IMR-90 (cell line): Measurements from ENCODE around the gene HEBP1. TPM values are rescaled to one million over a fixed set of nuclear protein-coding genes. Genes with fewer than 3 reads are reported as not detected.

Source experiments
- ATAC-seq: fragments of 200-7000 bp; cut with Tn5 transposase; 2 replicates; pipeline ENCODE4 v1.9.1; 2020; ENCODE audit warnings: low read depth, mild to moderate bottlenecking, moderate library complexity
- BruUV-seq: library from RNA; stranded (reverse); fragments of 400-500 nt; replicated peaks from 2 replicates; lab custom pipeline; 2021; lab: Mats Ljungman, UMichigan
- CTCF ChIA-PET: fragments of 300-600 bp; formaldehyde crosslinking; extraction: SDS; loops from one replicate; lab custom pipeline; 2021; ENCODE audit warnings: antibody characterized with exemption; lab: Yijun Ruan, JAX
- POLR2A ChIA-PET: fragments of 300-600 bp; sonication (Branson Sonifier 250); formaldehyde crosslinking; loops from one replicate; lab custom pipeline; 2022; ENCODE audit warnings: antibody characterized with exemption; ENCODE audit not compliant: unreplicated experiment; lab: Charles Lee
- DNase-seq: peaks from one replicate; pipeline ENCODE4 v3.0.0; 2013
- H2AFZ ChIP-seq: replicated peaks from 2 replicates; pipeline ENCODE3; 2013; ENCODE audit warnings: low read length, mild to moderate bottlenecking; ENCODE audit not compliant: poor library complexity
- H2AK5ac ChIP-seq: 2 replicates; pipeline ENCODE4 v1.6.1; 2013; ENCODE audit warnings: low read depth, low read length, inconsistent platforms
- H2AK9ac ChIP-seq: replicated peaks from 2 replicates; pipeline ENCODE3; 2013; ENCODE audit warnings: mild to moderate bottlenecking, low read depth, low read length, moderate library complexity; ENCODE audit not compliant: poor library complexity
- H2BK120ac ChIP-seq: 2 replicates; pipeline ENCODE4 v1.6.1; 2013; ENCODE audit warnings: low read depth, low read length, inconsistent platforms
- H2BK15ac ChIP-seq: 3 replicates; pipeline ENCODE4 v1.6.1; 2013; ENCODE audit warnings: low read depth, low read length, inconsistent platforms
- H2BK20ac ChIP-seq: 2 replicates; pipeline ENCODE4 v1.6.1; 2013; ENCODE audit warnings: low read depth, mild to moderate bottlenecking, inconsistent platforms, low read length, moderate library complexity
- H2BK5ac ChIP-seq: 2 replicates; pipeline ENCODE4 v1.6.1; 2013; ENCODE audit warnings: mild to moderate bottlenecking, low read depth, low read length, inconsistent platforms; ENCODE audit not compliant: poor library complexity, severe bottlenecking
- H3K14ac ChIP-seq: replicated peaks from 2 replicates; pipeline ENCODE4 v1.6.1; 2013; ENCODE audit warnings: low read depth, low read length, inconsistent platforms
- H3K18ac ChIP-seq: 2 replicates; pipeline ENCODE4 v1.6.1; 2013; ENCODE audit warnings: low read depth, low read length, control low read depth
- H3K23ac ChIP-seq: 2 replicates; pipeline ENCODE4 v1.6.1; 2013; ENCODE audit warnings: low read depth, low read length, inconsistent platforms
- H3K27ac ChIP-seq: 2 replicates; pipeline ENCODE4 v1.5.1; 2013; ENCODE audit warnings: mild to moderate bottlenecking, control low read depth, low read length; ENCODE audit not compliant: insufficient read depth
- H3K27me3 ChIP-seq: 2 replicates; pipeline ENCODE4 v1.6.1; 2013; ENCODE audit warnings: low read length; ENCODE audit not compliant: control insufficient read depth, insufficient read depth
- H3K36me3 ChIP-seq: 2 replicates; pipeline ENCODE4 v1.6.1; 2013; ENCODE audit warnings: low read length, mixed read lengths; ENCODE audit not compliant: control insufficient read depth, insufficient read depth
- H3K4ac ChIP-seq: 2 replicates; pipeline ENCODE4 v1.6.1; 2013; ENCODE audit warnings: low read depth, low read length, inconsistent platforms
- H3K4me1 ChIP-seq: 2 replicates; pipeline ENCODE4 v1.6.1; 2013; ENCODE audit warnings: low read length, mixed read lengths; ENCODE audit not compliant: control insufficient read depth, insufficient read depth
- H3K4me2 ChIP-seq: 2 replicates; pipeline ENCODE4 v1.6.1; 2013; ENCODE audit warnings: low read depth, mild to moderate bottlenecking, control low read depth, low read length, moderate library complexity
- H3K4me3 ChIP-seq: 2 replicates; pipeline ENCODE4 v1.5.1; 2013; ENCODE audit warnings: low read depth, mild to moderate bottlenecking, control low read depth, low read length, moderate library complexity; ENCODE audit not compliant: insufficient read depth
- H3K56ac ChIP-seq: 2 replicates; pipeline ENCODE4 v1.6.1; 2013; ENCODE audit warnings: low read length, inconsistent platforms; ENCODE audit not compliant: insufficient read depth; ENCODE audit errors: extremely low read depth
- H3K79me1 ChIP-seq, 2 experiments: 2 replicates each; pipeline ENCODE4 v1.6.1; 2013; ENCODE audit warnings: low read length in 2 of 2, inconsistent platforms in 1 of 2, low read depth in 1 of 2
- H3K9ac ChIP-seq: 2 replicates; pipeline ENCODE4 v1.6.1; 2013; ENCODE audit warnings: low read depth, low read length, control low read depth
- H3K9me1 ChIP-seq: 2 replicates; pipeline ENCODE4 v1.6.1; 2013; ENCODE audit warnings: low read length, inconsistent platforms; ENCODE audit not compliant: insufficient read depth
- H3K9me3 ChIP-seq: 2 replicates; pipeline ENCODE4 v1.6.1; 2013; ENCODE audit warnings: low read length; ENCODE audit not compliant: control insufficient read depth, insufficient read depth
- H4K20me1 ChIP-seq: 2 replicates; pipeline ENCODE4 v1.6.1; 2013; ENCODE audit warnings: low read length, inconsistent platforms; ENCODE audit not compliant: insufficient read depth
- H4K5ac ChIP-seq: 2 replicates; pipeline ENCODE4 v1.6.1; 2013; ENCODE audit warnings: mild to moderate bottlenecking, low read depth, low read length, control low read depth
- H4K8ac ChIP-seq, 2 experiments: 2 replicates each; pipeline ENCODE4 v1.6.1; 2013; ENCODE audit warnings: low read depth in 2 of 2, low read length in 2 of 2, control low read depth in 1 of 2, inconsistent platforms in 1 of 2
- H4K91ac ChIP-seq: 2 replicates; pipeline ENCODE4 v1.6.1; 2013; ENCODE audit warnings: low read depth, low read length, inconsistent platforms; ENCODE audit not compliant: insufficient read depth
- CEBPB ChIP-seq: IDR thresholded peaks from 2 replicates; pipeline ENCODE4 v1.6.1; 2012; ENCODE audit warnings: low read depth, low read length, improper control_type of control experiment
- POLR2A ChIP-seq: IDR thresholded peaks from 2 replicates; pipeline ENCODE4 v1.6.1; 2012; ENCODE audit warnings: mild to moderate bottlenecking, low read depth, low read length
- WGBS, 2 experiments: methylation state at CpG; one replicate each; pipeline versions ENCODE4 v1.1.5 to v1.1.7; 2013; ENCODE audit warnings: missing lambda C conversion rate in 2 of 2; ENCODE audit not compliant: insufficient read length in 1 of 2; ENCODE audit errors: extremely low coverage in 2 of 2; 5-methylcytosine and 5-hydroxymethylcytosine counted together
- dilution Hi-C: fragments of 300-500 bp; cut with HindIII; formaldehyde crosslinking; loops from one replicate; pipeline ENCODE4 v1.14.3; 2018; ENCODE audit warnings: low sequenced_read_pairs; ENCODE audit not compliant: unreplicated experiment
- in situ Hi-C: fragments of 300-500 bp; cut with MboI; formaldehyde crosslinking; loops from 3 replicates; pipeline ENCODE4 v1.14.3; 2019; ENCODE audit warnings: low sequenced_read_pairs, inconsistent platforms, mixed read lengths
- intact Hi-C: fragments of 100-400 bp; cut with micrococcal nuclease; formaldehyde crosslinking; loops from 2 replicates; pipeline ENCODE4 v1.10.0; 2022
- polyA plus RNA-seq, 3 experiments: library from polyadenylated mRNA; depleted of rRNA; stranded (reverse); fragments of >200 nt; gene quantifications; 2 replicates each; pipeline ENCODE4 v1.2.3, GENCODE V29; 2012; ENCODE audit warnings: low replicate concordance in 1 of 3
- total RNA-seq: library from RNA; depleted of rRNA; stranded (reverse); fragments of >200 nt; gene quantifications from 2 replicates; pipeline ENCODE4 v1.2.3, GENCODE V29; 2012

Gene HEBP1
- total and polyA plus RNA-seq, 2 of the 4 experiments (the other 2 are of a cell fraction): 18.8 to 49.2 TPM

GRCh38 chr12:12952036-12952435 lies 48.0 kb downstream of the HEBP1 start, which contains the start of gene GPRC5D:
GPRC5D (minus strand) TSS chr12:12952170; CDS start chr12:12950384, 1,786 bp downstream.
- no peak within 1 kb of the TSS for H2BK5ac ChIP-seq
- H3K56ac ChIP-seq: no peak within 1 kb of the TSS
- ChIA-PET CTCF (no interaction called here), POLR2A (no interaction called here)
- no peak within 1 kb of the TSS for H3K4me3 ChIP-seq
- no peak within 1 kb of the TSS for H3K14ac ChIP-seq
- no peak within 1 kb of the TSS for H3K23ac ChIP-seq
- H3K4me1 ChIP-seq: no peaks in the 10 kb centered on the region
- H2AK5ac ChIP-seq: no peak within 1 kb of the TSS
- H3K36me3 ChIP-seq: peaks cover 2% of the 10 kb centered on the region
- H3K4ac ChIP-seq: no peak within 1 kb of the TSS
- no peak within 1 kb of the TSS for H2BK20ac ChIP-seq
- no peak within 1 kb of the TSS for H4K5ac ChIP-seq
- no peak within 1 kb of the TSS for H3K18ac ChIP-seq
- no peak for ATAC-seq
- no peak within 1 kb of the TSS for H3K27ac ChIP-seq
- DNase-seq: no peak
- H3K9me3 ChIP-seq: no peaks in the 10 kb centered on the region
- no peaks in the 10 kb centered on the region for H3K79me1 ChIP-seq
- dilution Hi-C loops (no loop called here), intact Hi-C loops (no loop called here), in situ Hi-C loops (no loop called here)
- H3K4me2 ChIP-seq: no peak within 1 kb of the TSS
- 0 out of 2 replicates have a peak, but pooled peaks cover 6% of the 10 kb centered on the region for H3K9me1 ChIP-seq
- no peak within 1 kb of the TSS for H2BK120ac ChIP-seq
- H3K27me3 ChIP-seq: no peaks in the 10 kb centered on the region
- H2AK9ac ChIP-seq: no peak within 1 kb of the TSS
- TF ChIP-seq CEBPB (0 out of 2 replicates have a peak, but pooled peaks have one; percentile 25), POLR2A (no peak)
- no CpG with 5 or more reads among the region's 6 CpGs for WGBS, 2 experiments
- no peak within 1 kb of the TSS for H3K9ac ChIP-seq
- no peak within 1 kb of the TSS for H4K91ac ChIP-seq
- H4K8ac ChIP-seq: no peak within 1 kb of the TSS
- H4K20me1 ChIP-seq: no peaks in the 10 kb centered on the region
- H2BK15ac ChIP-seq: no peak within 1 kb of the TSS
- no TSS peak for BruUV-seq
- H2AFZ ChIP-seq: no peak within 1 kb of the TSS
